ENCODE results near the gene LRRC72. TPM values are rescaled to one million over a fixed set of nuclear protein-coding genes. Genes with fewer than 3 reads are reported as not detected.
A peak's percentile ranks its signal among the peaks of the same experiment; 100 is the strongest.

Gene LRRC72
- total and polyA plus RNA-seq, 2 donors (not counting 1 experiment from before 2014, with no cell fraction given), result not detected

- no peaks in the 10 kb centered on the region for H3K36me3 ChIP-seq (ENCODE audit: control insufficient read depth, insufficient read depth, low read length)
- TF ChIP-seq CTCF (conservative IDR thresholded peaks at IDR 0.05 in 1 of 2, IDR thresholded peaks at IDR 0.05 in 1 of 2; ENCODE audit: low read depth in 1 of 2, low read length in 2 of 2), result no peak
- no peaks in the 10 kb centered on the region for H3K4me1 ChIP-seq (ENCODE audit: control insufficient read depth, extremely low read depth, insufficient read depth, low read length)
- no peak overlapping the region for H2AFZ ChIP-seq (ENCODE audit: low read length)
- H3K4me2 ChIP-seq (ENCODE audit: extremely low read depth, insufficient read depth, low read length), result no peak overlapping the region
- no peak for DNase-seq (ENCODE audit: low read depth in 2 of 2)
- H3K79me2 ChIP-seq (ENCODE audit: control insufficient read depth, insufficient read depth, low read length), result no peaks in the 10 kb centered on the region
- H3K4me3 ChIP-seq (replicated peaks in 1 of 4; ENCODE audit: control extremely low read depth in 1 of 4, insufficient read depth in 1 of 4, low read depth in 3 of 4, low read length in 4 of 4), result no peak overlapping the region
- H3K27me3 ChIP-seq (ENCODE audit: control insufficient read depth, insufficient read depth, low read length), result no peaks in the 10 kb centered on the region
- H3K27ac ChIP-seq (ENCODE audit: insufficient read depth, low read length), result no peak overlapping the region
- H4K20me1 ChIP-seq (ENCODE audit: control insufficient read depth, extremely low read depth, insufficient read depth, low read length), result no peaks in the 10 kb centered on the region
- no peak overlapping the region for H3K9ac ChIP-seq (ENCODE audit: insufficient read depth, low read length)
- H3K9me3 ChIP-seq (ENCODE audit: control insufficient read depth, insufficient read depth, low read depth, low read length), result no peaks in the 10 kb centered on the region
Measured at GRCh38 chr7:16556359-16556758, 29.7 kb downstream of the LRRC72 start.

DNA sequence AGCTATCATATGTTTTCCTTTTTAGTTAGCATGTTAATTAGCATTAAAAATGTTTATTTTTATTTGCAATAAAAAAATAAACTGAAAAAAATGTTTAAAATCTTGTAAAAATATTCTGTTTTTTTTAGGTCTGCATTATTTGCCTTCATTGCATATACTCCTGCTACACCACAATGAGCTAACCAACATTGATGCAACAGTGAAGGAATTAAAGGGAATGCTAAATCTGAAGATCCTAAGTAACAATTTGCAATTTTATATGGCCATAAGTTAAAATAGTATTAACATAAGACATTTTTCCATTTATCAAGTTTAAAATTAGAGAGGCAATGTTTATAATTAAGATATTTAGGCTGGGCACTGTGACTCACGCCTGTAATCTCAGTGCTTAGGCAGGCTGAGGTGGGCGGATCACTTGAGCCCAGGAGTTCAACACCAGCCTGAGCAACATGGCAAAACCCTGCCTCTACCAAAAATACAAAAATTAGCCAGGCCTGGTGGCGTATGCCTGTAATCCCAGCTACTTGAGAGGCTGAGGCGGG is 32.2 kb downstream of the LRRC72 start:
- H3K9ac ChIP-seq (ENCODE audit: insufficient read depth, low read length), result no peak overlapping the region
- no peaks in the 10 kb centered on the region for H3K9me3 ChIP-seq (ENCODE audit: control insufficient read depth, insufficient read depth, low read depth, low read length)
- H3K4me2 ChIP-seq (ENCODE audit: extremely low read depth, insufficient read depth, low read length), result no peak overlapping the region
- no peaks in the 10 kb centered on the region for H3K36me3 ChIP-seq (ENCODE audit: control insufficient read depth, insufficient read depth, low read length)
- no peaks in the 10 kb centered on the region for H4K20me1 ChIP-seq (ENCODE audit: control insufficient read depth, extremely low read depth, insufficient read depth, low read length)
- no peaks in the 10 kb centered on the region for H3K79me2 ChIP-seq (ENCODE audit: control insufficient read depth, insufficient read depth, low read length)
- no peaks in the 10 kb centered on the region for H3K27me3 ChIP-seq (ENCODE audit: control insufficient read depth, insufficient read depth, low read length)
- no peaks in the 10 kb centered on the region for H3K4me1 ChIP-seq (ENCODE audit: control insufficient read depth, extremely low read depth, insufficient read depth, low read length)
- no peak overlapping the region for H3K27ac ChIP-seq (ENCODE audit: insufficient read depth, low read length)
- TF ChIP-seq CTCF (conservative IDR thresholded peaks at IDR 0.05 in 1 of 2, IDR thresholded peaks at IDR 0.05 in 1 of 2; ENCODE audit: low read depth in 1 of 2, low read length in 2 of 2) (no peak), EZH2 (IDR thresholded peaks at IDR 0.05; ENCODE audit: low read length, missing control alignments) (no peak)
- DNase-seq (ENCODE audit: low read depth in 2 of 2), result peak in 1 of 2 donors; percentile 4
- H2AFZ ChIP-seq (ENCODE audit: low read length), result no peak overlapping the region
- H3K4me3 ChIP-seq (replicated peaks in 1 of 4; ENCODE audit: control extremely low read depth in 1 of 4, insufficient read depth in 1 of 4, low read depth in 3 of 4, low read length in 4 of 4), result no peak overlapping the region

DNA sequence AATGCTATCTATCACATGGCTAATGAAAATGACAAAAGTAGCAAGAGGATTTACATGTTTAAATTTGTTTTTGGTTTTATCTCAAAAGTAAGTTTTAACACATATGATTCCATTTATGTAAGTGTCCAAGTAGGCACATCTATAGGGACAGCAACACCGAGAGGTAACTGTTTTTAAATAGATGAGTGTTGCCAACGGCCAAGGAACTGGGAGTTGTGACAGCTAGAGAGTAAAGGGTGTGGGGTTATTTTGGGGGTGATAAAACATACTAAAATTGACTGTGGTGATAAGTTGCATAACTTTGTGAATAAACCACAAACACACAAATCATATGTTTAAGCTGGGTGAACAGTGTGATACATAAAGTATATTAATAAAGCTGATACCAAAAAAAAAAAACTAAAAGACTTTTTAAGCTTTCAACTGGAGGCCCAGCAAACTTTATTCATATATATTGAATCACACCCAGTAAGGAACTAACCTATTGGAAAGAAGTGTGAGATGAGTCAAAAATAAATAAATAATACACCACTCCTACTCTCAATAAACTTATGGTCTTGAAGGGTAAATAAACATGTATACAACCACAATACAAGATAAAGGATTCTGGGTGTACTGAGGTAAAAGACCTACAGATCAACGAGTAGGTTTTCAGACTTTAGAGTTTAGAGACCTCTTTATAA is 33.0 kb downstream of the LRRC72 start:
- H4K20me1 ChIP-seq (ENCODE audit: control insufficient read depth, extremely low read depth, insufficient read depth, low read length), result no peaks in the 10 kb centered on the region
- no peak overlapping the region for H3K4me3 ChIP-seq (replicated peaks in 1 of 4; ENCODE audit: control extremely low read depth in 1 of 4, insufficient read depth in 1 of 4, low read depth in 3 of 4, low read length in 4 of 4)
- H3K36me3 ChIP-seq (ENCODE audit: control insufficient read depth, insufficient read depth, low read length), result no peaks in the 10 kb centered on the region
- no peaks in the 10 kb centered on the region for H3K9me3 ChIP-seq (ENCODE audit: control insufficient read depth, insufficient read depth, low read depth, low read length)
- H3K9ac ChIP-seq (ENCODE audit: insufficient read depth, low read length), result no peak overlapping the region
- no peak overlapping the region for H3K27ac ChIP-seq (ENCODE audit: insufficient read depth, low read length)
- H3K79me2 ChIP-seq (ENCODE audit: control insufficient read depth, insufficient read depth, low read length), result no peaks in the 10 kb centered on the region
- no peak overlapping the region for H3K4me2 ChIP-seq (ENCODE audit: extremely low read depth, insufficient read depth, low read length)
- no peak for DNase-seq (ENCODE audit: low read depth in 2 of 2)
- no peak overlapping the region for H2AFZ ChIP-seq (ENCODE audit: low read length)
- no peaks in the 10 kb centered on the region for H3K4me1 ChIP-seq (ENCODE audit: control insufficient read depth, extremely low read depth, insufficient read depth, low read length)
- TF ChIP-seq EZH2 (IDR thresholded peaks at IDR 0.05; ENCODE audit: low read length, missing control alignments) (no peak), CTCF (conservative IDR thresholded peaks at IDR 0.05 in 1 of 2, IDR thresholded peaks at IDR 0.05 in 1 of 2; ENCODE audit: low read depth in 1 of 2, low read length in 2 of 2) (no peak)
- no peaks in the 10 kb centered on the region for H3K27me3 ChIP-seq (ENCODE audit: control insufficient read depth, insufficient read depth, low read length)

All from fibroblast of lung (primary cell).